GM12878 (cell line): ENCODE data around the gene MMP13. TPM values are rescaled to one million over a fixed set of nuclear protein-coding genes. Genes with fewer than 3 reads are reported as not detected.
A peak's percentile ranks its signal among the peaks of the same experiment; 100 is the strongest.

Source experiments
- ATAC-seq: fragments of 200-7000 bp; cut with Tn5 transposase; 3 replicates; pipeline ENCODE4 v1.9.1; 2020; ENCODE audit warnings: mild to moderate bottlenecking, moderate library complexity
- BruUV-seq: library from RNA; stranded (reverse); fragments of 400-500 nt; replicated peaks from 2 replicates; lab custom pipeline; 2021; lab: Mats Ljungman, UMichigan
- CTCF ChIA-PET: fragments of 300-600 bp; sonication (Branson Sonifier 250); formaldehyde crosslinking; extraction: SDS; loops from one replicate; lab custom pipeline; 2021; ENCODE audit warnings: inconsistent platforms; lab: Yijun Ruan, JAX
- POLR2A ChIA-PET: fragments of 350-600 bp; formaldehyde crosslinking; extraction: SDS; loops from one replicate; lab custom pipeline; 2021; ENCODE audit warnings: inconsistent platforms; lab: Charles Lee
- RAD21 ChIA-PET: fragments of 300-600 bp; sonication (Branson Sonifier 250); formaldehyde crosslinking; loops from one replicate; lab custom pipeline; 2023; ENCODE audit warnings: antibody characterized with exemption; ENCODE audit not compliant: unreplicated experiment; lab: Charles Lee
- SMC1A ChIA-PET: fragments of 300-600 bp; sonication (Branson Sonifier 250); formaldehyde crosslinking; loops from one replicate; lab custom pipeline; 2023; ENCODE audit not compliant: unreplicated experiment, uncharacterized antibody; lab: Charles Lee
- DNase-seq: peaks from one replicate; pipeline ENCODE4 v3.0.0-alpha.2; 2011; ENCODE audit warnings: low read depth, low spot score
- FAIRE-seq: peaks from 3 replicates; lab custom pipeline; 2011; peaks lifted over from hg19 to GRCh38; lab: Jason Lieb, UNC
- H2AFZ ChIP-seq: 2 replicates; pipeline ENCODE4 v1.6.0; 2011; ENCODE audit warnings: low read depth, low read length, control low read depth; ENCODE audit not compliant: control insufficient read depth
- H3K27ac ChIP-seq: 2 replicates; pipeline ENCODE4 v1.5.1; 2011; ENCODE audit warnings: control low read depth; ENCODE audit not compliant: control insufficient read depth, insufficient read depth
- H3K27me3 ChIP-seq, 2 experiments: replicated peaks in 1 of 2; 2 replicates each; pipeline versions ENCODE4 v1.6.0 to v1.6.1; 2011; ENCODE audit warnings: low read length in 1 of 2; ENCODE audit not compliant: control insufficient read depth in 2 of 2, insufficient read depth in 2 of 2
- H3K36me3 ChIP-seq, 2 experiments: 2 replicates each; pipeline ENCODE4 v1.5.1; 2011; ENCODE audit warnings: low read length in 1 of 2; ENCODE audit not compliant: control insufficient read depth in 2 of 2, insufficient read depth in 2 of 2
- H3K4me1 ChIP-seq: 2 replicates; pipeline ENCODE4 v1.6.1; 2011; ENCODE audit warnings: mild to moderate bottlenecking, low read length, moderate library complexity, mixed read lengths; ENCODE audit not compliant: control insufficient read depth, insufficient read depth
- H3K4me2 ChIP-seq: 2 replicates; pipeline ENCODE4 v1.6.0; 2011; ENCODE audit warnings: control low read depth; ENCODE audit not compliant: control insufficient read depth, insufficient read depth
- H3K4me3 ChIP-seq: fragments of 200-600 bp; sonication (generic); 2 replicates; pipeline ENCODE4 v1.5.1; 2016
- H3K79me2 ChIP-seq: 2 replicates; pipeline ENCODE4 v1.6.0; 2011; ENCODE audit warnings: low read length; ENCODE audit not compliant: control insufficient read depth, insufficient read depth
- H3K9ac ChIP-seq: 2 replicates; pipeline ENCODE4 v1.8.0; 2011; ENCODE audit warnings: low read length, control low read depth, mixed read lengths; ENCODE audit not compliant: control insufficient read depth, insufficient read depth
- H3K9me3 ChIP-seq: replicated peaks from 3 replicates; pipeline ENCODE4 v1.5.1; 2011; ENCODE audit warnings: mild to moderate bottlenecking, low read length; ENCODE audit not compliant: control insufficient read depth, insufficient read depth
- H4K20me1 ChIP-seq: 2 replicates; pipeline ENCODE4 v1.6.0; 2011; ENCODE audit not compliant: control insufficient read depth, insufficient read depth
- BHLHE40 ChIP-seq, 2 experiments: fragments of 450-650 bp in 1 of 2; IDR thresholded peaks; 2 replicates each; pipeline ENCODE4 v1.6.1; 2011 to 2017; ENCODE audit warnings: low read depth in 2 of 2, borderline replicate concordance in 1 of 2, improper control_type of control experiment in 1 of 2, low read length in 1 of 2, mild to moderate bottlenecking in 1 of 2
- CBFB ChIP-seq: IDR thresholded peaks from 2 replicates; pipeline ENCODE4 v1.6.1; 2016; ENCODE audit warnings: antibody characterized with exemption, low read depth
- FOXM1 ChIP-seq: IDR thresholded peaks from 2 replicates; pipeline ENCODE4 v1.6.1; 2012; ENCODE audit warnings: low read depth, mild to moderate bottlenecking, inconsistent platforms, low read length, moderate library complexity
- GATAD2B ChIP-seq: fragments of 450-650 bp; conservative IDR thresholded peaks from 2 replicates; pipeline ENCODE4 v1.6.1; 2017; ENCODE audit warnings: low read depth, mild to moderate bottlenecking, moderate library complexity
- IKZF1 ChIP-seq: fragments of 450-650 bp; conservative IDR thresholded peaks from 2 replicates; pipeline ENCODE4 v1.6.1; 2017; ENCODE audit warnings: antibody characterized with exemption, mild to moderate bottlenecking
- KDM1A ChIP-seq: fragments of 200-600 bp; sonication (generic); IDR thresholded peaks from 2 replicates; pipeline ENCODE4 v1.6.1; 2016; ENCODE audit warnings: borderline replicate concordance
- MEF2B ChIP-seq: fragments of 450-650 bp; IDR thresholded peaks from 2 replicates; pipeline ENCODE4 v1.6.1; 2018; ENCODE audit warnings: mild to moderate bottlenecking, moderate library complexity; ENCODE audit not compliant: partially characterized antibody, poor library complexity, severe bottlenecking
- NBN ChIP-seq: fragments of 450-650 bp; IDR thresholded peaks from 2 replicates; pipeline ENCODE4 v1.6.1; 2016
- PAX5 ChIP-seq: IDR thresholded peaks from 2 replicates; pipeline ENCODE4 v1.6.1; 2011; ENCODE audit warnings: low read depth, low read length, borderline replicate concordance
- POLR2AphosphoS2 ChIP-seq: IDR thresholded peaks from 2 replicates; pipeline ENCODE4 v1.6.1; 2011; ENCODE audit warnings: low read depth, mild to moderate bottlenecking, low read length, improper control_type of control experiment, moderate library complexity
- RB1 ChIP-seq: fragments of 450-650 bp; formaldehyde crosslinking; IDR thresholded peaks from 2 replicates; pipeline ENCODE4 v1.6.1; 2017; ENCODE audit warnings: mild to moderate bottlenecking, borderline replicate concordance
- SIX5 ChIP-seq: IDR thresholded peaks from 2 replicates; pipeline ENCODE4 v1.6.1; 2011; ENCODE audit warnings: mild to moderate bottlenecking, low read depth, low read length, moderate library complexity; ENCODE audit not compliant: severe bottlenecking
- SMAD1 ChIP-seq: fragments of 450-650 bp; IDR thresholded peaks from 2 replicates; pipeline ENCODE4 v1.6.1; 2018; ENCODE audit warnings: mild to moderate bottlenecking, low read depth; ENCODE audit not compliant: partially characterized antibody
- SPI1 ChIP-seq: IDR thresholded peaks from 2 replicates; pipeline ENCODE4 v1.6.1; 2011; ENCODE audit warnings: low read depth, mild to moderate bottlenecking, low read length, moderate library complexity, borderline replicate concordance; ENCODE audit not compliant: insufficient read depth
- STAT3 ChIP-seq: IDR thresholded peaks from 2 replicates; pipeline ENCODE4 v1.6.1; 2011; ENCODE audit warnings: low read depth, low read length, improper control_type of control experiment
- ZNF207 ChIP-seq: fragments of 450-650 bp; IDR thresholded peaks from 2 replicates; pipeline ENCODE4 v1.6.1; 2014; ENCODE audit warnings: antibody characterized with exemption, mild to moderate bottlenecking, borderline replicate concordance
- ZNF217 ChIP-seq: fragments of 450-650 bp; IDR thresholded peaks from 2 replicates; pipeline ENCODE4 v1.6.1; 2017; ENCODE audit warnings: antibody characterized with exemption, mild to moderate bottlenecking
- WGBS: methylation state at CpG from one replicate; pipeline ENCODE4 v1.1.6; 2016; ENCODE audit warnings: low lambda C conversion rate; ENCODE audit not compliant: insufficient replicate concordance, insufficient coverage; ENCODE audit errors: missing lambda C conversion rate; 5-methylcytosine and 5-hydroxymethylcytosine counted together
- in situ Hi-C: fragments of 300-500 bp; cut with MboI; formaldehyde crosslinking; loops from 9 replicates; pipeline ENCODE4 v1.14.3; 2018; ENCODE audit warnings: mixed read lengths
- intact Hi-C: fragments of 100-400 bp; cut with micrococcal nuclease; formaldehyde crosslinking; loops from one replicate; pipeline ENCODE4 v1.14.2; 2022; ENCODE audit not compliant: unreplicated experiment
- polyA plus RNA-seq, 11 experiments: library from polyadenylated mRNA; depleted of rRNA in 4 of 11; unstranded in 6 of 11; stranded (reverse) in 5 of 11; fragments of >200 nt; fragmentation: Nextera tagmentation in 4 of 11; fragmentation: Illumina TruSeq in 1 of 11; extraction: Ambion mirVana in 4 of 11; extraction: Trizol in 1 of 11; gene quantifications; 1 replicate in 1 of 11; 2 replicates in 10 of 11; pipeline versions ENCODE4 v1.2.1 to v1.2.3, GENCODE V29; 2011 to 2016; ENCODE audit warnings: inconsistent platforms in 2 of 11, missing spikeins in 2 of 11, low read depth in 1 of 11
- total RNA-seq, 4 experiments: library from RNA; depleted of rRNA in 3 of 4; stranded (reverse); fragments of >200 nt in 3 of 4; fragmentation: Illumina TruSeq in 1 of 4; extraction: Trizol in 1 of 4; gene quantifications; 2 replicates each; pipeline versions ENCODE4 v1.2.1 to v1.2.3, GENCODE V29; 2013 to 2021
- TF ChIP-seq, protein P1 (sequence below): IDR thresholded peaks from 2 replicates; pipeline ENCODE4 v1.6.1; 2012; ENCODE audit warnings: low read length, inconsistent platforms
- TF ChIP-seq, protein P2 (sequence below): fragments of 150-350 bp; IDR thresholded peaks from 2 replicates; pipeline ENCODE4 v1.6.1; 2016; ENCODE audit warnings: low read depth, low read length

The MMP13 gene
- total and polyA plus RNA-seq, 10 of the 15 experiments (the other 5 are each of a cell fraction or from before 2014, with no cell fraction given), result 0.05 TPM; not detected in 9

- TF ChIP-seq, protein P1, sequence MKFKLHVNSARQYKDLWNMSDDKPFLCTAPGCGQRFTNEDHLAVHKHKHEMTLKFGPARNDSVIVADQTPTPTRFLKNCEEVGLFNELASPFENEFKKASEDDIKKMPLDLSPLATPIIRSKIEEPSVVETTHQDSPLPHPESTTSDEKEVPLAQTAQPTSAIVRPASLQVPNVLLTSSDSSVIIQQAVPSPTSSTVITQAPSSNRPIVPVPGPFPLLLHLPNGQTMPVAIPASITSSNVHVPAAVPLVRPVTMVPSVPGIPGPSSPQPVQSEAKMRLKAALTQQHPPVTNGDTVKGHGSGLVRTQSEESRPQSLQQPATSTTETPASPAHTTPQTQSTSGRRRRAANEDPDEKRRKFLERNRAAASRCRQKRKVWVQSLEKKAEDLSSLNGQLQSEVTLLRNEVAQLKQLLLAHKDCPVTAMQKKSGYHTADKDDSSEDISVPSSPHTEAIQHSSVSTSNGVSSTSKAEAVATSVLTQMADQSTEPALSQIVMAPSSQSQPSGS, result no peak
- TF ChIP-seq SMAD1, result no peak
- no peak for TF ChIP-seq NBN
- no peak for TF ChIP-seq CBFB
These were observed 25.1 kb downstream of the MMP13 start (continued) for GRCh38 chr11:102930451-102930850.

DNA sequence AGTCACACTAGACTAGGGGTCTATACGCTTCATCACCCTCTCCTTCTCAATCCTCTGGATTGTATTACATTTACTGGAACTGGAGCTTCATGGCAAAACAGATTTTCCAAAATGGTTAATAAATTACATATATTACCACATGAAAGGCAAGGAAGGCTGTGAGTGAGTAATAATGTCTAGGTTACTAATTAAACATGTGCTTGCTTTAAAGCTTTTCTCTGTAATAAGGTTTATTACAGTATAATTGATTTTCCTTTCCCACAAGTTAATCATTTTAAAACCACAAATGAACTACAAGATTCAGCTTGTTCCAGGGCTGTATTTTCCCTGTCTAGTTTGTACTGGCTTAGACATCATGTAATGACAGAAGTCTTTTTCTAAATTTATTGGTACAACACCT lies 25.6 kb downstream of the MMP13 start:
- Histone ChIP-seq H3K4me3 (no peak overlapping the region), H3K4me2 (no peak overlapping the region), H3K27ac (no peak overlapping the region), H3K9ac (no peak overlapping the region), H3K9me3 (no peaks in the 10 kb centered on the region), H4K20me1 (no peaks in the 10 kb centered on the region), H3K36me3 (no peaks in the 10 kb centered on the region), H3K4me1 (no peaks in the 10 kb centered on the region), H3K79me2 (no peaks in the 10 kb centered on the region), H3K27me3 (peaks cover 0 to 3% of the 10 kb centered on the region in 2 experiments; a peak in 1 of 4 replicates), H2AFZ (no peak overlapping the region)
- ATAC-seq (peak; percentile 7; the same call in 2 of the 3 replicates), DNase-seq (no peak), FAIRE-seq (no peak)
- 0% methylated on average over 1 of the region's 1 CpG for WGBS
- in situ Hi-C loops (no loop called here), intact Hi-C loops (no loop called here)
- CTCF ChIA-PET, result interaction anchor here (1.3 to 11.6 kb wide), 5 partner anchors 9 to 107 kb away, joined by 3 to 160 read pairs (median 39); no protein-coding TSS in a partner anchor
- SMC1A ChIA-PET, result interaction anchor here (3.4 to 11.7 kb wide), 4 partner anchors 8 to 15 kb away, joined by 12 to 177 read pairs (median 76); no protein-coding TSS in a partner anchor
- POLR2A ChIA-PET, result interaction anchor here (0.9 to 7.0 kb wide), 2 partner anchors 9 to 28 kb away, joined by 3 to 71 read pairs; no protein-coding TSS in a partner anchor
- RAD21 ChIA-PET, result interaction anchor here (1.3 to 11.6 kb wide), 4 partner anchors 9 to 308 kb away, joined by 3 to 140 read pairs (median 38); no protein-coding TSS in a partner anchor
- no TSS peak for BruUV-seq
- TF ChIP-seq RB1 (no peak), IKZF1 (peak; percentile 63), POLR2AphosphoS2 (no peak), ZNF217 (0 out of 2 replicates have a peak, but pooled peaks have one; percentile 51), SPI1 (no peak), MEF2B (peak; percentile 17), ZNF207 (no peak), SIX5 (no peak), STAT3 (no peak), BHLHE40 (IDR thresholded peaks at IDR 0.05; ENCODE audit: borderline replicate concordance in 1 of 2, low read depth in 2 of 2, low read length in 1 of 2) (peak in 1 of 2 experiments; percentile 72; a peak in 1 of 4 replicates), FOXM1 (no peak), KDM1A (no peak), GATAD2B (no peak), PAX5 (no peak)
- TF ChIP-seq, protein P2, sequence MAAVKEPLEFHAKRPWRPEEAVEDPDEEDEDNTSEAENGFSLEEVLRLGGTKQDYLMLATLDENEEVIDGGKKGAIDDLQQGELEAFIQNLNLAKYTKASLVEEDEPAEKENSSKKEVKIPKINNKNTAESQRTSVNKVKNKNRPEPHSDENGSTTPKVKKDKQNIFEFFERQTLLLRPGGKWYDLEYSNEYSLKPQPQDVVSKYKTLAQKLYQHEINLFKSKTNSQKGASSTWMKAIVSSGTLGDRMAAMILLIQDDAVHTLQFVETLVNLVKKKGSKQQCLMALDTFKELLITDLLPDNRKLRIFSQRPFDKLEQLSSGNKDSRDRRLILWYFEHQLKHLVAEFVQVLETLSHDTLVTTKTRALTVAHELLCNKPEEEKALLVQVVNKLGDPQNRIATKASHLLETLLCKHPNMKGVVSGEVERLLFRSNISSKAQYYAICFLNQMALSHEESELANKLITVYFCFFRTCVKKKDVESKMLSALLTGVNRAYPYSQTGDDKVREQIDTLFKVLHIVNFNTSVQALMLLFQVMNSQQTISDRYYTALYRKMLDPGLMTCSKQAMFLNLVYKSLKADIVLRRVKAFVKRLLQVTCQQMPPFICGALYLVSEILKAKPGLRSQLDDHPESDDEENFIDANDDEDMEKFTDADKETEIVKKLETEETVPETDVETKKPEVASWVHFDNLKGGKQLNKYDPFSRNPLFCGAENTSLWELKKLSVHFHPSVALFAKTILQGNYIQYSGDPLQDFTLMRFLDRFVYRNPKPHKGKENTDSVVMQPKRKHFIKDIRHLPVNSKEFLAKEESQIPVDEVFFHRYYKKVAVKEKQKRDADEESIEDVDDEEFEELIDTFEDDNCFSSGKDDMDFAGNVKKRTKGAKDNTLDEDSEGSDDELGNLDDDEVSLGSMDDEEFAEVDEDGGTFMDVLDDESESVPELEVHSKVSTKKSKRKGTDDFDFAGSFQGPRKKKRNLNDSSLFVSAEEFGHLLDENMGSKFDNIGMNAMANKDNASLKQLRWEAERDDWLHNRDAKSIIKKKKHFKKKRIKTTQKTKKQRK, result no peak
